Gastroesophageal sphincter (tissue), 4 donors: ENCODE measurements around the gene RNF182. TPM values are rescaled to one million over a fixed set of nuclear protein-coding genes. Genes with fewer than 3 reads are reported as not detected.

Source experiments
- ATAC-seq: fragments of 150-250 bp; one replicate; pipeline ENCODE4 v1.9.1; 2016; ENCODE audit warnings: mild to moderate bottlenecking, moderate library complexity
- H3K27ac ChIP-seq, 4 donors: fragments of 200-600 bp; sonication (generic) in 3 of 4; 1 replicate in 3 of 4; 2 replicates in 1 of 4; pipeline ENCODE4 v1.5.1; 2016 to 2019
- H3K27me3 ChIP-seq: fragments of 200-600 bp; sonication (generic); one replicate; pipeline ENCODE4 v1.5.1; 2019
- H3K36me3 ChIP-seq, 2 donors: fragments of 200-600 bp; sonication (generic); one replicate each; pipeline ENCODE4 v1.5.1; 2019; ENCODE audit warnings: control low read depth in 1 of 2
- H3K4me1 ChIP-seq, 3 donors: fragments of 200-600 bp; sonication (generic); 1 replicate in 2 of 3; 2 replicates in 1 of 3; pipeline ENCODE4 v1.5.1; 2016 to 2019; ENCODE audit warnings: control low read depth in 2 of 3
- H3K4me3 ChIP-seq, 2 donors: fragments of 200-600 bp; sonication (generic); one replicate each; pipeline ENCODE4 v1.5.1; 2019; ENCODE audit warnings: mild to moderate bottlenecking in 1 of 2, moderate library complexity in 1 of 2
- H3K9me3 ChIP-seq, 3 donors: fragments of 200-600 bp; sonication (generic); one replicate each; pipeline ENCODE4 v1.5.1; 2017 to 2019; ENCODE audit warnings: control low read depth in 2 of 3
- CTCF ChIP-seq, 4 experiments: fragments of 200-600 bp in 2 of 4; fragments of 450-650 bp in 2 of 4; sonication (generic) in 1 of 4; IDR thresholded peaks; one replicate each; pipeline ENCODE4 v1.5.1; 2017 to 2019; ENCODE audit warnings: antibody characterized with exemption in 4 of 4, mild to moderate bottlenecking in 2 of 4, moderate library complexity in 2 of 4
- EP300 ChIP-seq: sonication (generic); formaldehyde crosslinking; IDR thresholded peaks from one replicate; pipeline ENCODE4 v1.6.1; 2017; ENCODE audit warnings: antibody characterized with exemption, mild to moderate bottlenecking
- POLR2A ChIP-seq, 2 donors: fragments of 450-650 bp; IDR thresholded peaks; one replicate each; pipeline ENCODE4 v1.6.1; 2017; ENCODE audit warnings: antibody characterized with exemption in 2 of 2, mild to moderate bottlenecking in 2 of 2, moderate library complexity in 1 of 2
- POLR2AphosphoS5 ChIP-seq: sonication (generic); formaldehyde crosslinking; IDR thresholded peaks from one replicate; pipeline ENCODE4 v1.6.1; 2017; ENCODE audit warnings: antibody characterized with exemption
- WGBS, 2 donors: methylation state at CpG; one replicate each; pipeline ENCODE4 v1.1.5; 2018; ENCODE audit warnings: low coverage in 1 of 2; 5-methylcytosine and 5-hydroxymethylcytosine counted together
- total RNA-seq, 4 donors: library from RNA; depleted of rRNA; stranded (reverse); fragments of >200 nt; gene quantifications; one replicate each; pipeline ENCODE4 v1.1.0, GENCODE V29; 2016

The RNF182 gene
- total RNA-seq, 4 donors from 2014 or later: 0.16 to 1.3 (median 0.27) TPM; not detected in 1

- no peak overlapping the region for H3K27ac ChIP-seq
- no peak overlapping the region for H3K4me3 ChIP-seq
- H3K27me3 ChIP-seq: peaks cover 18% of the 10 kb centered on the region
- H3K9me3 ChIP-seq: no peaks in the 10 kb centered on the region
- no peak for TF ChIP-seq EP300
- TF ChIP-seq POLR2A (IDR thresholded peaks at IDR 0.05): no peak
- ATAC-seq: no peak
- no peaks in the 10 kb centered on the region for H3K36me3 ChIP-seq
- WGBS, 2 donors: 86 to 93% methylated on average over 3 of the region's 3 CpGs
- no peaks in the 10 kb centered on the region for H3K4me1 ChIP-seq
Observed at GRCh38 chr6:13998356-13998755, 73.6 kb downstream of the RNF182 start.

GRCh38 chr6:14000901-14001300 lies 76.1 kb downstream of the RNF182 start:
- no peaks in the 10 kb centered on the region for H3K36me3 ChIP-seq
- WGBS, 2 donors: 64 to 73% methylated on average over 2 to 3 of the region's 3 CpGs
- no peaks in the 10 kb centered on the region for H3K4me1 ChIP-seq
- no peak for TF ChIP-seq CTCF (IDR thresholded peaks at IDR 0.05)
- no peak for TF ChIP-seq POLR2A (IDR thresholded peaks at IDR 0.05)
- TF ChIP-seq POLR2AphosphoS5: no peak
- no peak for TF ChIP-seq EP300
- no peak overlapping the region for H3K4me3 ChIP-seq
- H3K9me3 ChIP-seq: no peaks in the 10 kb centered on the region
- ATAC-seq: no peak
- no peak overlapping the region for H3K27ac ChIP-seq
- H3K27me3 ChIP-seq: peaks cover 13% of the 10 kb centered on the region

GRCh38 chr6:14001329-14002012 lies 76.7 kb downstream of the RNF182 start:
- Histone ChIP-seq H3K4me3 (no peak overlapping the region), H3K27me3 (peaks cover 13% of the 10 kb centered on the region), H3K36me3 (no peaks in the 10 kb centered on the region), H3K4me1 (no peaks in the 10 kb centered on the region), H3K27ac (no peak overlapping the region), H3K9me3 (no peaks in the 10 kb centered on the region)
- TF ChIP-seq EP300 (no peak), CTCF (IDR thresholded peaks at IDR 0.05) (no peak), POLR2A (IDR thresholded peaks at IDR 0.05) (no peak), POLR2AphosphoS5 (no peak)
- 56 to 59% methylated on average over 6 to 11 of the region's 13 CpGs for WGBS, 2 donors
- ATAC-seq: no peak

GRCh38 chr6:14002176-14002947 lies 77.6 kb downstream of the RNF182 start:
- no peak for TF ChIP-seq POLR2AphosphoS5
- no peak for TF ChIP-seq EP300
- no peak for TF ChIP-seq CTCF (IDR thresholded peaks at IDR 0.05)
- H3K36me3 ChIP-seq: no peaks in the 10 kb centered on the region
- no peak overlapping the region for H3K4me3 ChIP-seq
- 85% methylated on average over 6 of the region's 47 CpGs; no CpG with 5 or more reads in 1 of the 2 donors for WGBS, 2 donors
- peaks cover 15% of the 10 kb centered on the region for H3K27me3 ChIP-seq
- no peaks in the 10 kb centered on the region for H3K9me3 ChIP-seq
- no peaks in the 10 kb centered on the region for H3K4me1 ChIP-seq
- no peak overlapping the region for H3K27ac ChIP-seq
- ATAC-seq: no peak

GRCh38 chr6:14004258-14004657 lies 79.5 kb downstream of the RNF182 start:
- ATAC-seq: no peak
- no peak overlapping the region for H3K27ac ChIP-seq
- H3K36me3 ChIP-seq: no peaks in the 10 kb centered on the region
- TF ChIP-seq EP300: no peak
- no peak for TF ChIP-seq CTCF (IDR thresholded peaks at IDR 0.05)
- no peak for TF ChIP-seq POLR2A (IDR thresholded peaks at IDR 0.05)
- TF ChIP-seq POLR2AphosphoS5: no peak
- H3K27me3 ChIP-seq: peaks cover 16% of the 10 kb centered on the region
- WGBS, 2 donors: 80 to 87% methylated on average over 9 of the region's 9 CpGs
- no peaks in the 10 kb centered on the region for H3K9me3 ChIP-seq
- H3K4me3 ChIP-seq: no peak overlapping the region
- no peaks in the 10 kb centered on the region for H3K4me1 ChIP-seq
